ENCODE measurements around the gene TNKS1BP1.

DNA sequence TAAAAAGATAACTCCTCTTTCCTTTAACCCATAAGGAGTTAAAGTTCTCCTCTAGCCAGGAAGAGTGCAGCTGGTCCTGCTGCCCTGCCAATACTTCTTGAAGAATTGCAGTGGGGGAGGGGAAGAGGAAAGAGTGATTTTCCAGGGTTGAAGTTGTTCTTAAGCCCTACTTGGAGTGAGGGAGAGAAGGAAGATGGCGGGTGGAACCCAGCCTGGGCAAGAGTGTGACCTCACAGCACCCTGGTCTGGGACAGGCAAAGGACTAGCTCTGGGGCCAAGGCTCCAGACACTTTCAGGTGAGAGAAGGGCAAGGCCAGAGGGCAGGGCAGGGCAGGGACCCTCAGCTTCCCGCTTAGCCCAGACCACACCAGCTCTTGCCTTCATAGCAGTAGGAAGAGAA lies 6.6 kb downstream of the TNKS1BP1 start:
- TF ChIP-seq POLR2A (IDR thresholded peaks at IDR 0.05): no peak
- TF ChIP-seq, protein P1, sequence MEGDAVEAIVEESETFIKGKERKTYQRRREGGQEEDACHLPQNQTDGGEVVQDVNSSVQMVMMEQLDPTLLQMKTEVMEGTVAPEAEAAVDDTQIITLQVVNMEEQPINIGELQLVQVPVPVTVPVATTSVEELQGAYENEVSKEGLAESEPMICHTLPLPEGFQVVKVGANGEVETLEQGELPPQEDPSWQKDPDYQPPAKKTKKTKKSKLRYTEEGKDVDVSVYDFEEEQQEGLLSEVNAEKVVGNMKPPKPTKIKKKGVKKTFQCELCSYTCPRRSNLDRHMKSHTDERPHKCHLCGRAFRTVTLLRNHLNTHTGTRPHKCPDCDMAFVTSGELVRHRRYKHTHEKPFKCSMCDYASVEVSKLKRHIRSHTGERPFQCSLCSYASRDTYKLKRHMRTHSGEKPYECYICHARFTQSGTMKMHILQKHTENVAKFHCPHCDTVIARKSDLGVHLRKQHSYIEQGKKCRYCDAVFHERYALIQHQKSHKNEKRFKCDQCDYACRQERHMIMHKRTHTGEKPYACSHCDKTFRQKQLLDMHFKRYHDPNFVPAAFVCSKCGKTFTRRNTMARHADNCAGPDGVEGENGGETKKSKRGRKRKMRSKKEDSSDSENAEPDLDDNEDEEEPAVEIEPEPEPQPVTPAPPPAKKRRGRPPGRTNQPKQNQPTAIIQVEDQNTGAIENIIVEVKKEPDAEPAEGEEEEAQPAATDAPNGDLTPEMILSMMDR (IDR thresholded peaks at IDR 0.05): no peak

All from thyroid gland (tissue), 4 donors.